TTC549 (cell line): ENCODE measurements around the gene TAOK1.
"Not testable (repeated sequence)": the region's sequence is repeated elsewhere in the genome, so short reads cannot be mapped to it uniquely, and the experiment has no call there.

Experiments used
- FAIRE-seq: peaks from 2 replicates; lab custom pipeline; 2012; peaks lifted over from hg19 to GRCh38; lab: Jason Lieb, UNC

The TAOK1 gene

GRCh38 chr17:29389982-29390850 is at the start of gene TAOK1:
TAOK1 (plus strand) TSS chr17:29390363; CDS start chr17:29451549, 61,186 bp downstream.
- peak; percentile 9 for FAIRE-seq

- FAIRE-seq: no peak
Measured at GRCh38 chr17:29341726-29342125, 48.4 kb upstream of the TAOK1 start.

GRCh38 chr17:29342158-29342765 is 47.9 kb upstream of the TAOK1 start:
- FAIRE-seq: no peak

- FAIRE-seq: no peak
Measured at GRCh38 chr17:29344201-29344856, 45.8 kb upstream of the TAOK1 start.

GRCh38 chr17:29345066-29345465 is 45.1 kb upstream of the TAOK1 start:
- no peak for FAIRE-seq

- FAIRE-seq: not testable (repeated sequence)
Measured at GRCh38 chr17:29345470-29345869, 44.7 kb upstream of the TAOK1 start.

- FAIRE-seq: no peak
Measured at GRCh38 chr17:29346462-29346861, 43.7 kb upstream of the TAOK1 start.

GRCh38 chr17:29347831-29348629 is 42.1 kb upstream of the TAOK1 start:
- no peak for FAIRE-seq

- FAIRE-seq: no peak
Measured at GRCh38 chr17:29349409-29349808, 40.8 kb upstream of the TAOK1 start.

GRCh38 chr17:29352146-29352545 is 38.0 kb upstream of the TAOK1 start:
- no peak for FAIRE-seq

GRCh38 chr17:29357232-29357631 is 32.9 kb upstream of the TAOK1 start:
- no peak for FAIRE-seq

- no peak for FAIRE-seq
Measured at GRCh38 chr17:29357821-29358232, 32.3 kb upstream of the TAOK1 start.

GRCh38 chr17:29358416-29358815 is 31.7 kb upstream of the TAOK1 start:
- no peak for FAIRE-seq

GRCh38 chr17:29359777-29360176 is 30.4 kb upstream of the TAOK1 start:
- no peak for FAIRE-seq

- no peak for FAIRE-seq
Measured at GRCh38 chr17:29363716-29364115, 26.4 kb upstream of the TAOK1 start.

- FAIRE-seq: no peak
Measured at GRCh38 chr17:29364691-29365090, 25.5 kb upstream of the TAOK1 start.

GRCh38 chr17:29368161-29368560 is 22.0 kb upstream of the TAOK1 start:
- no peak for FAIRE-seq

GRCh38 chr17:29368926-29369325 is 21.2 kb upstream of the TAOK1 start:
- FAIRE-seq: no peak

GRCh38 chr17:29369831-29370735 is 20.1 kb upstream of the TAOK1 start:
- peak; percentile 82 for FAIRE-seq

GRCh38 chr17:29376667-29377270 is 13.4 kb upstream of the TAOK1 start:
- FAIRE-seq: no peak

GRCh38 chr17:29378500-29378899 is 11.7 kb upstream of the TAOK1 start:
- FAIRE-seq: no peak
